ENCODE results near the gene FAM47B.

DNA sequence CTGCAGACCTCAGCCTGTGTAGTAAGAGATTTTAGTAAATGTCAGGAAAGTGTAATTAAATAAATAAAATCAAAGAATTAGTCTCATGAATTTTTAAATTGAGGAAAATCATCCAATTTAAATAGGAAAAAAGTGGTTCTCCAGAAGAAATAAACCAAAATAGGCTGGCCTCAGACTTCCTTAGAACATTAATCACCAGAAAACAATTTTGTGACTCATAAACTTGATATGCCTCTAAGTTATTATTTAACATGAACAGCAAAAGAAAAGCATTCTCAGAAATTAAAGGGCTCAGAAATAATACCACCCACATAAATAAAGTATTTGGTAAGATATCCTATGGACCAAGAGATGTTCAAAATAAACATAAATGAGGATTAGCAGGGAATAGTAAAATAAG lies 14.3 kb downstream of the FAM47B start:
- TF ChIP-seq, protein P1, sequence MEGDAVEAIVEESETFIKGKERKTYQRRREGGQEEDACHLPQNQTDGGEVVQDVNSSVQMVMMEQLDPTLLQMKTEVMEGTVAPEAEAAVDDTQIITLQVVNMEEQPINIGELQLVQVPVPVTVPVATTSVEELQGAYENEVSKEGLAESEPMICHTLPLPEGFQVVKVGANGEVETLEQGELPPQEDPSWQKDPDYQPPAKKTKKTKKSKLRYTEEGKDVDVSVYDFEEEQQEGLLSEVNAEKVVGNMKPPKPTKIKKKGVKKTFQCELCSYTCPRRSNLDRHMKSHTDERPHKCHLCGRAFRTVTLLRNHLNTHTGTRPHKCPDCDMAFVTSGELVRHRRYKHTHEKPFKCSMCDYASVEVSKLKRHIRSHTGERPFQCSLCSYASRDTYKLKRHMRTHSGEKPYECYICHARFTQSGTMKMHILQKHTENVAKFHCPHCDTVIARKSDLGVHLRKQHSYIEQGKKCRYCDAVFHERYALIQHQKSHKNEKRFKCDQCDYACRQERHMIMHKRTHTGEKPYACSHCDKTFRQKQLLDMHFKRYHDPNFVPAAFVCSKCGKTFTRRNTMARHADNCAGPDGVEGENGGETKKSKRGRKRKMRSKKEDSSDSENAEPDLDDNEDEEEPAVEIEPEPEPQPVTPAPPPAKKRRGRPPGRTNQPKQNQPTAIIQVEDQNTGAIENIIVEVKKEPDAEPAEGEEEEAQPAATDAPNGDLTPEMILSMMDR (IDR thresholded peaks at IDR 0.05), result no peak
- TF ChIP-seq POLR2AphosphoS5 (IDR thresholded peaks at IDR 0.05; ENCODE audit: insufficient read depth in 1 of 2, low read depth in 1 of 2), result no peak
